ENCODE measurements around the gene LHX5.

The LHX5 gene

GRCh38 chr12:113477842-113478215 is 6.2 kb upstream of the LHX5 start:
- no peak for DNase-seq (ENCODE audit: low read depth)

- DNase-seq (ENCODE audit: low read depth): no peak
Measured at GRCh38 chr12:113477171-113477841, 5.6 kb upstream of the LHX5 start.

GRCh38 chr12:113476176-113476986 is 4.7 kb upstream of the LHX5 start:
- DNase-seq (ENCODE audit: low read depth): no peak

GRCh38 chr12:113475451-113476175 is 3.9 kb upstream of the LHX5 start:
- no peak for DNase-seq (ENCODE audit: low read depth)

GRCh38 chr12:113474635-113475436 is 3.2 kb upstream of the LHX5 start:
- no peak for DNase-seq (ENCODE audit: low read depth)

GRCh38 chr12:113473942-113474341 is 2.3 kb upstream of the LHX5 start:
- no peak for DNase-seq (ENCODE audit: low read depth)

- DNase-seq (ENCODE audit: low read depth): no peak
Measured at GRCh38 chr12:113473400-113473799, 1.7 kb upstream of the LHX5 start.

GRCh38 chr12:113472191-113473121 is 785 bp upstream of the LHX5 start:
- no peak for DNase-seq (ENCODE audit: low read depth)

- no peak for DNase-seq (ENCODE audit: low read depth)
Measured at GRCh38 chr12:113470871-113471618, 626 bp downstream of the LHX5 start.

GRCh38 chr12:113469949-113470743 is 1.5 kb downstream of the LHX5 start:
- DNase-seq (ENCODE audit: low read depth): no peak

- DNase-seq (ENCODE audit: low read depth): no peak
Measured at GRCh38 chr12:113469224-113469948, 2.3 kb downstream of the LHX5 start.

- DNase-seq (ENCODE audit: low read depth): no peak
Measured at GRCh38 chr12:113468365-113469223, 3.1 kb downstream of the LHX5 start.

- DNase-seq (ENCODE audit: low read depth): no peak
Measured at GRCh38 chr12:113467502-113468364, 3.9 kb downstream of the LHX5 start.

- DNase-seq (ENCODE audit: low read depth): no peak
Measured at GRCh38 chr12:113467142-113467501, 4.5 kb downstream of the LHX5 start.

GRCh38 chr12:113466454-113467141 is 5.1 kb downstream of the LHX5 start:
- DNase-seq (ENCODE audit: low read depth): no peak

GRCh38 chr12:113465808-113466453 is 5.7 kb downstream of the LHX5 start:
- DNase-seq (ENCODE audit: low read depth): no peak

Measured in stimulated activated CD8-positive, alpha-beta memory T cell treated with anti-CD3 and anti-CD28 coated beads, Interleukin-12 subunit alpha, Interleukin-12 subunit beta, amount 100 ng/mL, for 1 hour (primary cell).